CD4-positive, alpha-beta T cell (primary cell): ENCODE measurements around the gene CDH18. TPM values are rescaled to one million over a fixed set of nuclear protein-coding genes. Genes with fewer than 3 reads are reported as not detected.

ENCODE experiments used
- ATAC-seq: fragments of 200-7000 bp; cut with Tn5 transposase; one replicate; pipeline ENCODE4 v1.10.0; 2022; ENCODE audit warnings: mild to moderate bottlenecking; ENCODE audit not compliant: poor library complexity
- CTCF ChIA-PET: fragments of 350-600 bp; sonication (Branson Sonifier 250); formaldehyde crosslinking; loops from one replicate; lab custom pipeline; 2021; ENCODE audit warnings: antibody characterized with exemption, inconsistent platforms; lab: Charles Lee
- POLR2A ChIA-PET: fragments of 350-600 bp; sonication (Branson Sonifier 250); formaldehyde crosslinking; loops from one replicate; lab custom pipeline; 2021; ENCODE audit warnings: antibody characterized with exemption, inconsistent platforms; lab: Charles Lee
- DNase-seq, 14 experiments: peaks; one replicate each; pipeline ENCODE4 v3.0.0-alpha.2; 2013 to 2020; ENCODE audit warnings: mixed read lengths in 2 of 14
- H3K27ac ChIP-seq, 2 donors: one replicate each; pipeline versions ENCODE4 v1.5.1 to v1.7.0; 2013; ENCODE audit warnings: low read length in 2 of 2, low read depth in 1 of 2, mild to moderate bottlenecking in 1 of 2
- H3K27me3 ChIP-seq, 2 experiments: 1 replicate in 1 of 2; 2 replicates in 1 of 2; pipeline versions ENCODE4 v1.6.1 to v1.7.0; 2013; ENCODE audit warnings: low read length in 2 of 2, control low read depth in 1 of 2, mild to moderate bottlenecking in 1 of 2, moderate library complexity in 1 of 2; ENCODE audit not compliant: insufficient read depth in 2 of 2, control insufficient read depth in 1 of 2
- H3K36me3 ChIP-seq: one replicate; pipeline ENCODE4 v1.6.1; 2013; ENCODE audit warnings: low read length, control low read depth; ENCODE audit not compliant: insufficient read depth
- H3K4me1 ChIP-seq: one replicate; pipeline ENCODE4 v1.6.1; 2013; ENCODE audit warnings: low read length, control low read depth; ENCODE audit not compliant: insufficient read depth
- H3K4me3 ChIP-seq: one replicate; pipeline ENCODE4 v1.5.1; 2013; ENCODE audit warnings: mild to moderate bottlenecking, low read length, moderate library complexity
- H3K9me3 ChIP-seq, 2 experiments: 1 replicate in 1 of 2; 2 replicates in 1 of 2; pipeline versions ENCODE4 v1.6.1 to v1.7.0; 2013; ENCODE audit warnings: low read length in 2 of 2, mild to moderate bottlenecking in 2 of 2, control low read depth in 1 of 2, moderate library complexity in 1 of 2; ENCODE audit not compliant: control insufficient read depth in 1 of 2, insufficient read depth in 1 of 2
- H3K27ac Mint-ChIP-seq: one replicate; pipeline ENCODE4 v1.8.0; 2020; ENCODE audit warnings: mixed read lengths
- H3K27me3 Mint-ChIP-seq: one replicate; pipeline ENCODE4 v1.8.0; 2021; ENCODE audit warnings: mixed read lengths
- H3K36me3 Mint-ChIP-seq: one replicate; pipeline ENCODE4 v1.8.0; 2021; ENCODE audit warnings: low read depth, mixed read lengths
- H3K4me1 Mint-ChIP-seq: one replicate; pipeline ENCODE4 v1.8.0; 2021; ENCODE audit warnings: low read depth, mixed read lengths
- H3K4me3 Mint-ChIP-seq: one replicate; pipeline ENCODE4 v1.8.0; 2020; ENCODE audit warnings: mild to moderate bottlenecking, mixed read lengths
- H3K9me3 Mint-ChIP-seq: one replicate; pipeline ENCODE4 v1.8.0; 2020; ENCODE audit warnings: mixed read lengths
- CTCF ChIP-seq: fragments of 200-600 bp; IDR thresholded peaks from one replicate; pipeline ENCODE4 v1.8.0; 2022; ENCODE audit warnings: antibody characterized with exemption, mild to moderate bottlenecking
- intact Hi-C, 2 experiments: fragments of 100-400 bp; cut with DNase I in 1 of 2; cut with micrococcal nuclease in 1 of 2; formaldehyde crosslinking; loops; one replicate each; pipeline versions ENCODE4 v1.15.1 to v1.9.0; 2023 to 2025; cut with DNase I, micrococcal nuclease
- total RNA-seq, 174 experiments: library from RNA in 2 of 174; stranded (reverse) in 2 of 174; gene quantifications; one replicate each; pipeline ENCODE4 v1.2.3 and lab custom pipeline; 2021 to 2026

The CDH18 gene
- total RNA-seq, 2 experiments from 2014 or later, result not detected

- H3K4me1 ChIP-seq, result no peaks in the 10 kb centered on the region
- intact Hi-C loops, result no loop called here
- DNase-seq (no peak), ATAC-seq (no peak)
- no peaks in the 10 kb centered on the region for H3K36me3 ChIP-seq
- Mint-ChIP-seq H3K4me1 (no peaks in the 10 kb centered on the region), H3K27ac (no peak overlapping the region), H3K36me3 (no peaks in the 10 kb centered on the region), H3K27me3 (no peaks in the 10 kb centered on the region), H3K4me3 (no peak overlapping the region), H3K9me3 (no peaks in the 10 kb centered on the region)
- CTCF ChIA-PET, result no interaction called here
- POLR2A ChIA-PET, result no interaction called here
- H3K4me3 ChIP-seq, result no peak overlapping the region
- H3K9me3 ChIP-seq, result peaks cover 0 to 9% of the 10 kb centered on the region in 2 experiments
- H3K27me3 ChIP-seq, result no peaks in the 10 kb centered on the region
- TF ChIP-seq CTCF, result no peak
- H3K27ac ChIP-seq, result no peak overlapping the region
Observed at GRCh38 chr5:19719109-19719508, 268.9 kb downstream of the CDH18 start.

- no peak for TF ChIP-seq CTCF
- H3K27ac ChIP-seq, result no peak overlapping the region
- no peak for DNase-seq
- Mint-ChIP-seq H3K27ac (no peak overlapping the region), H3K36me3 (no peaks in the 10 kb centered on the region), H3K27me3 (no peaks in the 10 kb centered on the region), H3K9me3 (peaks cover 9% of the 10 kb centered on the region), H3K4me3 (no peak overlapping the region), H3K4me1 (no peaks in the 10 kb centered on the region)
- H3K9me3 ChIP-seq, result peaks cover 0 to 7% of the 10 kb centered on the region in 2 experiments
- H3K4me3 ChIP-seq, result no peak overlapping the region
- ATAC-seq, result no peak
- ChIA-PET CTCF (no interaction called here), POLR2A (no interaction called here)
- H3K36me3 ChIP-seq, result no peaks in the 10 kb centered on the region
- H3K4me1 ChIP-seq, result no peaks in the 10 kb centered on the region
- intact Hi-C loops, result no loop called here
- no peaks in the 10 kb centered on the region for H3K27me3 ChIP-seq
Observed at GRCh38 chr5:19713740-19714139, 274.3 kb downstream of the CDH18 start.

- H3K36me3 ChIP-seq, result no peaks in the 10 kb centered on the region
- H3K27me3 Mint-ChIP-seq, result no peaks in the 10 kb centered on the region
- ATAC-seq (no peak), DNase-seq (no peak)
- intact Hi-C loops, result no loop called here
- no peak overlapping the region for H3K4me3 ChIP-seq
- POLR2A ChIA-PET, result no interaction called here
- CTCF ChIA-PET, result no interaction called here
- H3K9me3 ChIP-seq, result peaks cover 0 to 7% of the 10 kb centered on the region in 2 experiments
- no peaks in the 10 kb centered on the region for H3K36me3 Mint-ChIP-seq
- H3K9me3 Mint-ChIP-seq, result peaks cover 12% of the 10 kb centered on the region
- no peaks in the 10 kb centered on the region for H3K4me1 Mint-ChIP-seq
- no peak overlapping the region for H3K4me3 Mint-ChIP-seq
- H3K27me3 ChIP-seq, result no peaks in the 10 kb centered on the region
- H3K27ac Mint-ChIP-seq, result no peak overlapping the region
- H3K4me1 ChIP-seq, result no peaks in the 10 kb centered on the region
- no peak overlapping the region for H3K27ac ChIP-seq
- peak; percentile 25 for TF ChIP-seq CTCF
Observed at GRCh38 chr5:19709403-19709802, 278.6 kb downstream of the CDH18 start.
